ENCODE data around the gene ZNF469. TPM values are rescaled to one million over a fixed set of nuclear protein-coding genes. Genes with fewer than 3 reads are reported as not detected.

Gene ZNF469
- total RNA-seq, 1 donor from 2014 or later, result under 0.01 TPM

- FAIRE-seq, result no peak
- no peak for DNase-seq (ENCODE audit: low read depth)
- H3K36me3 ChIP-seq (ENCODE audit: control insufficient read depth, insufficient read depth, low read length), result no peaks in the 10 kb centered on the region
- H3K27me3 ChIP-seq (ENCODE audit: control insufficient read depth, insufficient read depth, low read length), result peaks cover 13% of the 10 kb centered on the region
- TF ChIP-seq CTCF (IDR thresholded peaks at IDR 0.05; ENCODE audit: insufficient read depth, low read length, severe bottlenecking), result no peak
- no peak overlapping the region for H3K4me3 ChIP-seq (ENCODE audit: low read depth, low read length)
Measured at GRCh38 chr16:88427376-88427775, 44.6 kb downstream of the ZNF469 start.

- no peak for DNase-seq (ENCODE audit: low read depth)
- FAIRE-seq, result no peak
- H3K27me3 ChIP-seq (ENCODE audit: control insufficient read depth, insufficient read depth, low read length), result peaks cover 13% of the 10 kb centered on the region
- no peaks in the 10 kb centered on the region for H3K36me3 ChIP-seq (ENCODE audit: control insufficient read depth, insufficient read depth, low read length)
- no peak overlapping the region for H3K4me3 ChIP-seq (ENCODE audit: low read depth, low read length)
- TF ChIP-seq CTCF (IDR thresholded peaks at IDR 0.05; ENCODE audit: insufficient read depth, low read length, severe bottlenecking), result no peak
Measured at GRCh38 chr16:88428156-88428555, 45.4 kb downstream of the ZNF469 start.

- TF ChIP-seq CTCF (IDR thresholded peaks at IDR 0.05; ENCODE audit: insufficient read depth, low read length, severe bottlenecking), result no peak
- H3K27me3 ChIP-seq (ENCODE audit: control insufficient read depth, insufficient read depth, low read length), result peaks cover 13% of the 10 kb centered on the region
- FAIRE-seq (no peak), DNase-seq (ENCODE audit: low read depth) (no peak)
- H3K36me3 ChIP-seq (ENCODE audit: control insufficient read depth, insufficient read depth, low read length), result no peaks in the 10 kb centered on the region
- no peak overlapping the region for H3K4me3 ChIP-seq (ENCODE audit: low read depth, low read length)
Measured at GRCh38 chr16:88428616-88429386, 46.0 kb downstream of the ZNF469 start.

GRCh38 chr16:88429387-88430184 is 46.8 kb downstream of the ZNF469 start:
- Histone ChIP-seq H3K27me3 (ENCODE audit: control insufficient read depth, insufficient read depth, low read length) (peaks cover 13% of the 10 kb centered on the region), H3K36me3 (ENCODE audit: control insufficient read depth, insufficient read depth, low read length) (no peaks in the 10 kb centered on the region), H3K4me3 (ENCODE audit: low read depth, low read length) (no peak overlapping the region)
- FAIRE-seq (no peak), DNase-seq (ENCODE audit: low read depth) (no peak)
- no peak for TF ChIP-seq CTCF (IDR thresholded peaks at IDR 0.05; ENCODE audit: insufficient read depth, low read length, severe bottlenecking)

- no peak overlapping the region for H3K4me3 ChIP-seq (ENCODE audit: low read depth, low read length)
- no peaks in the 10 kb centered on the region for H3K36me3 ChIP-seq (ENCODE audit: control insufficient read depth, insufficient read depth, low read length)
- no peak for TF ChIP-seq CTCF (IDR thresholded peaks at IDR 0.05; ENCODE audit: insufficient read depth, low read length, severe bottlenecking)
- H3K27me3 ChIP-seq (ENCODE audit: control insufficient read depth, insufficient read depth, low read length), result peaks cover 13% of the 10 kb centered on the region
- FAIRE-seq, result no peak
- DNase-seq (ENCODE audit: low read depth), result no peak
Measured at GRCh38 chr16:88430185-88430523, 47.4 kb downstream of the ZNF469 start.

Data from bronchial epithelial cell (primary cell).